ENCODE results near the gene CYYR1.

CYYR1 gene

GRCh38 chr21:26581818-26582217, 8.7 kb upstream of the CYYR1 start:
- FAIRE-seq (no peak), DNase-seq (ENCODE audit: insufficient read length) (no peak)
- TF ChIP-seq POLR2AphosphoS5 (IDR thresholded peaks at IDR 0.05; ENCODE audit: low read depth, low read length), result no peak

- no peak for DNase-seq (ENCODE audit: insufficient read length)
- TF ChIP-seq TAF1 (IDR thresholded peaks at IDR 0.05; ENCODE audit: borderline replicate concordance, low read depth, low read length), result no peak
- TF ChIP-seq POLR2A (IDR thresholded peaks at IDR 0.05; ENCODE audit: low read depth, low read length), result no peak
- TF ChIP-seq POLR2AphosphoS5 (IDR thresholded peaks at IDR 0.05; ENCODE audit: low read depth, low read length), result no peak
- no peak for FAIRE-seq
Measured at GRCh38 chr21:26572076-26572701, 897 bp downstream of the CYYR1 start.

DNA sequence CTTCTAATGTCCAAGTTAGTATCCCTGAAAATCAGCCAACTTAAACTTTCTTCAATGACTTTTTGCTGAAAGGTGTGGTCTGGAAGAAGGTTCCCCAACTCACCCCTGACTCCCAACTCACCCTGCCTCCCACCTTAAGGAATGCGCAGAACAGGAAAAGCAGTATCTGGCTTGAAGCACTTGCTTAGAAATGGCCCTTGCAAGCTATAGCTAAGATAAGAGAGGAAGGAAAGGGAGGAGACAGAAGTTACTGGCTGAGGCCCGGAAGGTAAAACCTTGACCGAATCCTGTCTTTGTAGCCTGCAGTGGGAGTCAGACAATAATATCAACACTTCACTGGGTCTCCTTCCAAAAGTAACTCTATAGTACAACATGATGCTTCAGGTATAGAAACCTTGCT, 2.9 kb downstream of the CYYR1 start:
- FAIRE-seq (no peak), DNase-seq (ENCODE audit: insufficient read length) (no peak)
- TF ChIP-seq POLR2A (IDR thresholded peaks at IDR 0.05; ENCODE audit: low read depth, low read length) (no peak), TAF1 (IDR thresholded peaks at IDR 0.05; ENCODE audit: borderline replicate concordance, low read depth, low read length) (no peak), POLR2AphosphoS5 (IDR thresholded peaks at IDR 0.05; ENCODE audit: low read depth, low read length) (no peak)

DNA sequence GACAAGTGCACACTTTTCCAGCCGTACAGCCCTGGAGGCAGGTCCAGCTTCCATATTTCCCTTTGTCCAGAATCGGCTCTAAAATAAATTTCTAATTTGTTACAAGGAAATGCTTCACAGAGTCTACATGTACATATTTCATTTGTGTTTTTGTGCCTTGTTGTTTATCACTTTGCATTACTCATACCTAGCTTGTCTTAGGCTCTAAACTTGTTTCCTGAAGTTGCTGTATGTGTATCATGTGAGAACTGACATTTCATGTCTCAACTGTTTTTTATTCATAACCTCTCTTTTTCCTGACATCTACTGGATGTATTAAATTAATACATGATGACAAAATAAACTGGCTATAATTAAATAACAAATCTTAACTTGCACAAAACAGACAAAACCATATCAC, 7.5 kb downstream of the CYYR1 start:
- DNase-seq (ENCODE audit: insufficient read length) (no peak), FAIRE-seq (no peak)
- TF ChIP-seq TAF1 (IDR thresholded peaks at IDR 0.05; ENCODE audit: borderline replicate concordance, low read depth, low read length), result no peak

- TF ChIP-seq TAF1 (IDR thresholded peaks at IDR 0.05; ENCODE audit: borderline replicate concordance, low read depth, low read length), result no peak
- TF ChIP-seq POLR2AphosphoS5 (IDR thresholded peaks at IDR 0.05; ENCODE audit: low read depth, low read length), result no peak
- TF ChIP-seq POLR2A (IDR thresholded peaks at IDR 0.05; ENCODE audit: low read depth, low read length), result no peak
- DNase-seq (ENCODE audit: insufficient read length) (no peak), FAIRE-seq (no peak)
Measured at GRCh38 chr21:26565111-26565510, 8.0 kb downstream of the CYYR1 start.

DNA sequence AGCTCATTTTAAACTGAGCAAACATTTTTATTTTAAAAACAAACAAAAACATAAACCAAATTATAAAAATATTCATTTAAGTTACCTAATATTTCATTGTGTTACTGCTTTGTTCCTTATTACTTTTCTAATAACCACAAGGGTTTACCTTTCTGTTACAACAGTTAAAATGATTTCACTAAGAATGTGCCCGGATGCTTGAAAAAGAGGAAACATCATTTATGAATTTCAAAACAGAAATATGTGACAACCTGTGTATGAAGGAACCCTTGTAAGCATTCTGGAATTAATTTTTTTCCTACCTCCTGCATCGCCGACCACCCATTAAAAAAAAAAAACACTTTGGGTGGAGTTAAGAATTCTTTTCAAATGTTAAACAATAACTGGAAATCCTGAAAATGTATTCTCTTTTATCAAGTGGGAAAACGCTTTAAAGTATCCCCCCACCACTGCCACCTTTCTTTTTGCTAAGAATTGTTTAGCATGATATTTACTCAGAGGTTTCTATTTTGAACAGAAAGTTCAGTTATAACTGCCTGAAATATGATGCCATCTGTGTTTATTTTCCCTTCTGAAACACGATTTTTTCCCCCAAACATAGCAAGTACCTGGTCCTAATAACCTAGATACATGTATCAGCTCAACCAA, 9.1 kb downstream of the CYYR1 start:
- no peak for DNase-seq (ENCODE audit: insufficient read length)
- no peak for FAIRE-seq

DNA sequence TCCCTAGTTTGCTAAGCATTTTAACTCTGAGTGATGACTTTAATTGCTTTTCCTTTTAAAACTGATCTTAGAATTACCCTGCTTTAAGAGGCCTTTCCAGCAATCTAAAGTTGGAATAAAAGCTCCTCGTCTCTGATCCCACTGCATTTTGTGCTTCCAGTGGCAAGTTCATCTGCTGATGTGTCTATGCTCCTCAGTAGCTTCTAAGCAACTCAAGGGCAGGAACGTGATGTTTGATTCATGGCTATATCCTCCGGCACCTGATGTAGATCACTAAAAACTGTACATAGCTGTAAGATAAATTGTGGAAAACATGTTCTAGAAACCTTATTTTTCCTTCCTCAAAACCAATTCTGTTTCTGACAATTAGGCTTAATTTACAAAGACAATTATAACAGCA, 12.5 kb downstream of the CYYR1 start:
- no peak for DNase-seq (ENCODE audit: insufficient read length)
- no peak for FAIRE-seq
- no peak for TF ChIP-seq POLR2A (IDR thresholded peaks at IDR 0.05; ENCODE audit: low read depth, low read length)
- no peak for TF ChIP-seq POLR2AphosphoS5 (IDR thresholded peaks at IDR 0.05; ENCODE audit: low read depth, low read length)
- no peak for TF ChIP-seq TAF1 (IDR thresholded peaks at IDR 0.05; ENCODE audit: borderline replicate concordance, low read depth, low read length)

More for the DNA sequence above, 9.1 kb downstream of the CYYR1 start:
- TF ChIP-seq TAF1 (IDR thresholded peaks at IDR 0.05; ENCODE audit: borderline replicate concordance, low read depth, low read length) (no peak), POLR2A (IDR thresholded peaks at IDR 0.05; ENCODE audit: low read depth, low read length) (no peak), POLR2AphosphoS5 (IDR thresholded peaks at IDR 0.05; ENCODE audit: low read depth, low read length) (no peak)

DNA sequence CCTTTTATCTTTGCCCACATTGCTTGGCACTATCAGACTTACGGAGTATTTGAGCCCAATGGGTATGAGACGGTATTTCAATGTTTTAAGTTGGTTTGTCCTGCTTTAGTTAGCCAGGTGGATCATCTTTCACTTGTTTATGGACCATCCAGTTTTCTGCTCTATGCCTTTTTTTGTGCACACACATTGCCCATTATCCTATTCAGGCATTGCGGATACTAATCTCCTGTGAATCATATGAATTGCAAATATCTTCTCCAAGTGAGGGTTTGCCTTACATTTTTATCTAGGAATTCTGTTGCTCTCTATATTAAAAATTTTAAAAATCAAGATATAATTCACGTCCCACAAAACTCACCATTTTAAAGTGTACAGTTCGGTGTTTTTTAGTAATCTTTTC, 14.0 kb downstream of the CYYR1 start:
- FAIRE-seq, result no peak
- TF ChIP-seq POLR2A (IDR thresholded peaks at IDR 0.05; ENCODE audit: low read depth, low read length) (no peak), TAF1 (IDR thresholded peaks at IDR 0.05; ENCODE audit: borderline replicate concordance, low read depth, low read length) (no peak), POLR2AphosphoS5 (IDR thresholded peaks at IDR 0.05; ENCODE audit: low read depth, low read length) (no peak)
- no peak for DNase-seq (ENCODE audit: insufficient read length)

DNA sequence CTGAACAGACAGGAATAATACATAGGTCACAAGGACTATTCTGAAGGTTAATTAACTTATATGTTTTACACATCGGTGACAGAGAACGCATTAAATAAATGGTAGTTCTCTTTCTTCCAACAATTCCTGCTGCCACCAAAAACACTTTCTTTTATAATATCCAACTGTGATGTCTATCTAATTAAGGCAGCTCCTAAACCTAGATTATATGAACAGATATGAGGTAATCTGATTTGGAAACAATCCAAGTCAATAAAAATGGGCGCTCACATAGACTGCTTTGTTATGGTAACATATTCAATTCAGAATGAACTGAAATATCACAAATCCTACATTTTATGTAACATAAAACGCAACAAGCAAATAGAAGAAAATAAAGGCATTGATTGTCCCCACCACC, 16.0 kb downstream of the CYYR1 start:
- DNase-seq (ENCODE audit: insufficient read length) (no peak), FAIRE-seq (no peak)
- TF ChIP-seq POLR2A (IDR thresholded peaks at IDR 0.05; ENCODE audit: low read depth, low read length), result no peak
- no peak for TF ChIP-seq TAF1 (IDR thresholded peaks at IDR 0.05; ENCODE audit: borderline replicate concordance, low read depth, low read length)
- no peak for TF ChIP-seq POLR2AphosphoS5 (IDR thresholded peaks at IDR 0.05; ENCODE audit: low read depth, low read length)

- TF ChIP-seq TAF1 (IDR thresholded peaks at IDR 0.05; ENCODE audit: borderline replicate concordance, low read depth, low read length) (no peak), POLR2A (IDR thresholded peaks at IDR 0.05; ENCODE audit: low read depth, low read length) (no peak), POLR2AphosphoS5 (IDR thresholded peaks at IDR 0.05; ENCODE audit: low read depth, low read length) (no peak)
- no peak for DNase-seq (ENCODE audit: insufficient read length)
- no peak for FAIRE-seq
Measured at GRCh38 chr21:26555540-26556146, 17.4 kb downstream of the CYYR1 start.

- FAIRE-seq, result no peak
- no peak for DNase-seq (ENCODE audit: insufficient read length)
- TF ChIP-seq TAF1 (IDR thresholded peaks at IDR 0.05; ENCODE audit: borderline replicate concordance, low read depth, low read length) (no peak), POLR2A (IDR thresholded peaks at IDR 0.05; ENCODE audit: low read depth, low read length) (no peak), POLR2AphosphoS5 (IDR thresholded peaks at IDR 0.05; ENCODE audit: low read depth, low read length) (no peak)
Measured at GRCh38 chr21:26554365-26554764, 18.7 kb downstream of the CYYR1 start.

DNA sequence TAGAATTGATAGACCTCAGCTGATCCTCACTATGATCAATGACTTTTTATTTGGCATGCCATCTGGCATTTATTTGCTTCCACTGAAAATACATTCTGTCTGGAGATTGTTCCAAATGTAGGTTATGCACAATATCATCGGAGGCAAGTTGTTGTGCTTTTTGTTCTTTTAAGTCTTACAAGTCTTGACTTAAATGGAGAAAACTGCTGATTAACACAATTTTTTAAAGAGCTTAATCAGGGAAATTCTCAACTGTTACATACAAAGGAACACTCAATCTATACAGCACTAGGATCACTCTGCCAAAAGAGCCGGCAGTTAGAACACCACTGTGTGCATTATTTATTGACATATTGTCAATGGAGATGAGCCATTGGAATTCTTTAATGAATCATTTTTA, 19.2 kb downstream of the CYYR1 start:
- no peak for FAIRE-seq
- no peak for DNase-seq (ENCODE audit: insufficient read length)
- TF ChIP-seq POLR2AphosphoS5 (IDR thresholded peaks at IDR 0.05; ENCODE audit: low read depth, low read length) (no peak), POLR2A (IDR thresholded peaks at IDR 0.05; ENCODE audit: low read depth, low read length) (no peak), TAF1 (IDR thresholded peaks at IDR 0.05; ENCODE audit: borderline replicate concordance, low read depth, low read length) (no peak)

Data from GM12892 (cell line).